Measurements from ENCODE around the gene CLSTN3. TPM values are rescaled to one million over a fixed set of nuclear protein-coding genes. Genes with fewer than 3 reads are reported as not detected.

CLSTN3 gene
- total RNA-seq, 1 experiment from 2014 or later, result 111 TPM

- H3K4me2 ChIP-seq, result no peak overlapping the region
- H3K79me2 ChIP-seq (ENCODE audit: low read depth), result no peaks in the 10 kb centered on the region
- CTCF ChIA-PET, result interaction anchor here (0.6 kb wide), 1 partner anchor 847 kb away, joined by 3 read pairs; no protein-coding TSS in a partner anchor
- TF ChIP-seq CTCF (conservative IDR thresholded peaks at IDR 0.05) (no peak), EZH2 (IDR thresholded peaks at IDR 0.05; ENCODE audit: low read depth) (no peak)
- H3K9me3 ChIP-seq (ENCODE audit: insufficient read depth, low read depth), result no peaks in the 10 kb centered on the region; the same call in 1 of the 2 replicates
- DNase-seq, result no peak
- no peak overlapping the region for H3K4me3 ChIP-seq
- peaks cover 84% of the 10 kb centered on the region for H3K36me3 ChIP-seq (ENCODE audit: low read depth)
- no peak overlapping the region for H3K27ac ChIP-seq
- H3F3A ChIP-seq (ENCODE audit: insufficient read depth, low read depth), result no peaks in the 10 kb centered on the region
- H3K9me2 ChIP-seq (ENCODE audit: insufficient read depth), result no peaks in the 10 kb centered on the region
- intact Hi-C loops (cut with micrococcal nuclease; ENCODE audit: unreplicated experiment), result no loop called here
- no peaks in the 10 kb centered on the region for H4K20me1 ChIP-seq (ENCODE audit: insufficient read depth)
- H2AFZ ChIP-seq, result no peak overlapping the region
- H3K27me3 ChIP-seq (ENCODE audit: insufficient read depth, low read depth), result no peaks in the 10 kb centered on the region
- no TSS peak for BruUV-seq (replicated peaks)
- POLR2A ChIA-PET (ENCODE audit: unreplicated experiment), result interaction anchor here (0.7 kb wide), 1 partner anchor 460 kb away, joined by 8 read pairs; no protein-coding TSS in a partner anchor
- H3K4me1 ChIP-seq (replicated peaks; ENCODE audit: insufficient read depth), result no peaks in the 10 kb centered on the region
Observed at GRCh38 chr12:7206691-7207090, 76.5 kb downstream of the CLSTN3 start.

DNA sequence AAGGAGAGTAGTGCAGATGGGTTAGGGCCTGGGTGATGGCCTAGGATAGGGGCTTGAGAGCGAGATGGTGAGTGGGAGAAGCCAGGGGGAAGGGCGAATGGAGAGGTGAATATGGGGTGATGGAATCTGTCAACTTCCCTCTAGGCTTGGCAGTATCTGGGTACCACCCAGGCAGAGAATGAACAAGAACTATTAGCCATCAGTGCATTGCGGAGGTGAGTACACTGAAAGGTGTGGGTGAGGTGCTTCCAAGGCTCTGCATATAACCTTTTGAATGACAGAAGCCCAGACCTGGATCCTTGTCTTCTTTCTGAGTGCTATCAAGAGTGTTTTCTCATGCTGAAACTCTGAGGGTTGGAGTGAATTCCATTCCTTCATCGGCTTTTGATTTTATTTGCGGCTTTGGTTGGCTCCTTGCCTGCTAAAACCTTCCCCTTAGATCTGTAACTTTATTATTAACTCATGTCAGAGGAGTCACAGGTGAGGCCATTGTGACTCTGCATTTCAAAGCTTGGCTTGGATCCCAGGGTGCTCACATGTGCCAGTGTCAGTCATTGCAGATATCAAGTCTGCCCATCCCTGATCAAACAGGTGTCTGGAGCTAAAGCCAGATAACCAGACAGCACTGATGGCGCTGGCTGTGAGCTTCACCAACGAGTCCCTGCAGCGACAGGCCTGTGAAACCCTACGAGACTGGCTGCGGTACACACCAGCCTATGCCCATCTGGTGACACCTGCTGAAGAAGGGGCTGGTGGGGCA lies 77.9 kb downstream of the CLSTN3 start:
- TF ChIP-seq CTCF (conservative IDR thresholded peaks at IDR 0.05), result no peak
- TF ChIP-seq EZH2 (IDR thresholded peaks at IDR 0.05; ENCODE audit: low read depth), result no peak
- Histone ChIP-seq H3K4me3 (no peak overlapping the region), H3K27ac (no peak overlapping the region), H3K4me2 (no peak overlapping the region), H3K36me3 (ENCODE audit: low read depth) (peaks cover 76% of the 10 kb centered on the region), H3K4me1 (replicated peaks; ENCODE audit: insufficient read depth) (no peaks in the 10 kb centered on the region), H3F3A (ENCODE audit: insufficient read depth, low read depth) (no peaks in the 10 kb centered on the region), H3K27me3 (ENCODE audit: insufficient read depth, low read depth) (no peaks in the 10 kb centered on the region), H2AFZ (no peak overlapping the region), H3K79me2 (ENCODE audit: low read depth) (no peaks in the 10 kb centered on the region), H4K20me1 (ENCODE audit: insufficient read depth) (no peaks in the 10 kb centered on the region), H3K9me3 (ENCODE audit: insufficient read depth, low read depth) (peaks cover 8% of the 10 kb centered on the region), H3K9me2 (ENCODE audit: insufficient read depth) (no peaks in the 10 kb centered on the region)
- CTCF ChIA-PET, result no interaction called here
- BruUV-seq (replicated peaks), result no TSS peak
- POLR2A ChIA-PET (ENCODE audit: unreplicated experiment), result no interaction called here
- DNase-seq, result no peak
- intact Hi-C loops (cut with micrococcal nuclease; ENCODE audit: unreplicated experiment), result no loop called here

Other genes starting within 250 kb of the CLSTN3 start
- 29.3 and 38.8 TPM in 2 replicates for gene LRRC23, start 225.5 kb upstream of the CLSTN3 start, total RNA-seq (2021)
- gene ENO2, start 215.8 kb upstream of the CLSTN3 start, total RNA-seq (2021), result 38.8 and 56.6 TPM in 2 replicates
- gene ATN1, start 202.4 kb upstream of the CLSTN3 start, total RNA-seq (2021), result 158 and 159 TPM in 2 replicates
- not detected in 2 replicates for gene RNU7-1, start 186.6 kb upstream of the CLSTN3 start, total RNA-seq (2021)
- gene C12orf57, start 186.3 kb upstream of the CLSTN3 start, total RNA-seq (2021), result 198 and 218 TPM in 2 replicates
- gene PTPN6, start 179.0 kb upstream of the CLSTN3 start, total RNA-seq (2021), result 84.1 and 92.7 TPM in 2 replicates
- gene PHB2, start 159.7 kb upstream of the CLSTN3 start, total RNA-seq (2021), result 384 and 386 TPM in 2 replicates
- gene EMG1, start 159.5 kb upstream of the CLSTN3 start, total RNA-seq (2021), result 84.5 and 96.5 TPM in 2 replicates
- gene LPCAT3, start 111.9 kb upstream of the CLSTN3 start, total RNA-seq (2021), result 53.8 and 102 TPM in 2 replicates
- gene C1S, start 69.7 kb upstream of the CLSTN3 start, total RNA-seq (2021), result 32.4 and 32.9 TPM in 2 replicates
- 20.5 and 24.0 TPM in 2 replicates for gene C1R, start 37.9 kb upstream of the CLSTN3 start, total RNA-seq (2021)
- 70.4 and 72.9 TPM in 2 replicates for gene C1RL, start 21.2 kb upstream of the CLSTN3 start, total RNA-seq (2021)
- gene RBP5, start 1.5 kb upstream of the CLSTN3 start, total RNA-seq (2021), result 0.74 and 1.3 TPM in 2 replicates
- gene PEX5, start 59.3 kb downstream of the CLSTN3 start, total RNA-seq (2021), result 62.1 and 76.3 TPM in 2 replicates
- not detected in 2 replicates for gene ACSM4, start 173.7 kb downstream of the CLSTN3 start, total RNA-seq (2021)